Placental pericyte (primary cell): Measurements from ENCODE around the gene TLX3. TPM values are rescaled to one million over a fixed set of nuclear protein-coding genes. Genes with fewer than 3 reads are reported as not detected.

Experiments used
- small RNA-seq: library from RNA; depleted of rRNA; stranded (forward); fragments of <200 nt; gene quantifications from one replicate; pipeline ENCODE3, GENCODE V24; 2012; ENCODE audit warnings: low replicate concordance
- total RNA-seq: library from RNA; depleted of rRNA; stranded (reverse); fragments of >200 nt; gene quantifications from 2 replicates; pipeline ENCODE4 v1.2.3, GENCODE V29; 2012

Gene TLX3
- not detected in 2 replicates for total RNA-seq

DNA sequence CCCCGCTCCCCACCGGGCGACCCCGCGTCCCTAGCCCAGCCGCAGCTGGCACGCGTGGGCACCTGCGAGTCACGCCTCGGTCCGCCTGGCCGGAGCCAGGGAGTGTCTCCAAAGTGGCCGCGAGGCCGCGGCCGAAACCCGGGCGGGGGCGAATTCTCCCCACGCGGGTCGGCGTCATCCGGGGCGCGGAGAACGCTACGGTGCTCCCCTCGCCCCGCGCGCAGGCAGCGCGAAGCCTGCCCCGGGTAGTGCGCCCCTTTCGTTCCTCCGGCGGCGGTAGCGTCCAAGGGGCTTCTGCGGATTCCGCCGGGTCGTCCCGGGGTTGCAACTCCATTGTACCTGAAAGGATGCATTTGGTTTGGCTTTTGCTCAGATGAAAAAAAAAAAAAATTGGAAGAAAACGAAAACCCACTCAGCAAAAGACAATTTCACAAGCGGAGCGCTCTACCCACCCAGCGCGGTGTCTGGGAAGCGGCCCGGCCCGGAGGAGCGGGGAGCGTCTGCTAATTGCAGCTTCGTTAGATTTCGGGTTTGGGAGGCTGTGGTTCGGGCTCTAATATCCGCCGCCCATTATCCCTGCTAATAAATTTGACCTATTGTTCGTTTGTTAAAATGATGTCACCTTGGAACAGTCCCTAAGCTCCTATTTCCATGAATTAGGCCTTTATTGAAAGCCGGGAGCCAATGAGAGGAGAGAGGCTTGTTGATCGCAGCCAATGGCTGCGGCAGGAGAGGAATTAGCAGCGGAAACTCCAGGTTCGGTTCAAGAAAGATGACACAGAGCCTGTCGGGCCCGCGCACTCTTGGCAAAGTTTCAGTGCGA, at the start of gene TLX3:
Gene TLX3 (plus strand): TSS at position 796 of the 823 bp plus-strand sequence. CDS start 118 bp downstream, outside the sequence.

Small RNA genes lying within 50 kb of the gene (small RNA-seq; reads per million reads assigned to genes)
- not detected for gene AC091980.1
- gene RN7SL339P, result not detected

Other genes with a start within 250 kb of the TLX3 start
- 854 and 2,039 TPM in 2 replicates for gene NPM1, start 78.6 kb downstream of the TLX3 start, total RNA-seq
- gene FGF18, start 110.4 kb downstream of the TLX3 start, total RNA-seq, result under 0.01 TPM in 2 replicates